Hepatocyte (in vitro differentiated cells): ENCODE measurements around the gene RIMBP2.

Experiments used
- CTCF ChIP-seq: fragments of 200-600 bp; sonication (generic); IDR thresholded peaks from 2 replicates; pipeline ENCODE4 v1.5.1; 2016; ENCODE audit warnings: antibody characterized with exemption, mild to moderate bottlenecking; ENCODE audit not compliant: poor library complexity
- EZH2phosphoT487 ChIP-seq: fragments of 200-600 bp; sonication (generic); IDR thresholded peaks from one replicate; pipeline ENCODE4 v1.6.1; 2018; ENCODE audit warnings: antibody characterized with exemption, mild to moderate bottlenecking, low read depth, moderate library complexity; ENCODE audit not compliant: unreplicated experiment, severe bottlenecking

- no peak for TF ChIP-seq CTCF
- TF ChIP-seq EZH2phosphoT487: no peak
Measured at GRCh38 chr12:130705178-130705822, 10.8 kb downstream of the RIMBP2 start.
